ENCODE measurements around the gene SLC6A18. TPM values are rescaled to one million over a fixed set of nuclear protein-coding genes. Genes with fewer than 3 reads are reported as not detected.

The SLC6A18 gene
- polyA plus RNA-seq, 1 of the 3 experiments (the other 2 are of a cell fraction) = not detected

DNA sequence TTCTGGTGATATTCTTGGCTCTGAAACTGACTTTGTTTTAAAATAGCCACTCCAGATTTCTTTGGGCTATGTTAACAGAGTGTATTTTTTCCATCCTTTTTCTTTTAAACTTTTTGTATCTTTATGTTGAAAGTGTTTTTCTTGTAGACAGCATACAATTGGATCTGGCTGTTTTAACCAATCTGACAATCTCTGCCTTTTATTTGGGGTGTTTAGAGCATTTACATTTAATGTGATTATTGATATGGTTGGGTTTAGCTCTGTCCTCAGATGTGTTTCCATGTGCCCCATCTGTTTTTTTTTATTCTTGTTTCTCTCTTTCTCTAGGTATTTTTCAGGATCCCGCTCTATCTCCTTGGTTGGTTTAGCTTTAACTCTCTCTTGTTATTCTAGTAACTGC, 10.7 kb downstream of the SLC6A18 start:
- Histone ChIP-seq H3K4me3 (ENCODE audit: low read depth in 2 of 2, low read length in 1 of 2) (no peak overlapping the region), H3K4me2 (no peak overlapping the region), H3F3A (replicated peaks; ENCODE audit: insufficient read depth) (no peaks in the 10 kb centered on the region), H3K79me2 (ENCODE audit: insufficient read depth) (no peaks in the 10 kb centered on the region), H3K9me2 (no peaks in the 10 kb centered on the region), H3K27me3 (ENCODE audit: insufficient read depth) (peaks cover 8% of the 10 kb centered on the region; the same call in 1 of the 2 replicates), H3K9ac (no peak overlapping the region), H3K36me3 (replicated peaks in 1 of 2; ENCODE audit: control insufficient read depth in 1 of 2, insufficient read depth in 2 of 2, low read length in 1 of 2) (no peaks in the 10 kb centered on the region), H3K4me1 (ENCODE audit: control insufficient read depth in 1 of 2, insufficient read depth in 2 of 2, low read depth in 1 of 2, low read length in 1 of 2) (no peaks in the 10 kb centered on the region), H3K27ac (ENCODE audit: low read depth in 2 of 2, low read length in 1 of 2) (no peak overlapping the region), H3K9me3 (no peaks in the 10 kb centered on the region; the same call in 1 of the 2 replicates), H4K20me1 (ENCODE audit: insufficient read depth) (no peaks in the 10 kb centered on the region), H2AFZ (ENCODE audit: low read depth) (no peak overlapping the region)
- TF ChIP-seq SMC3 (IDR thresholded peaks at IDR 0.05; ENCODE audit: low read depth, low read length) (no peak), JUND (IDR thresholded peaks at IDR 0.05) (no peak), ZBTB33 (IDR thresholded peaks at IDR 0.05; ENCODE audit: borderline replicate concordance, low read depth) (no peak), CHD2 (IDR thresholded peaks at IDR 0.05; ENCODE audit: low read length, partially characterized antibody) (no peak), GATA2 (CRISPR knock-in tag; IDR thresholded peaks at IDR 0.05) (no peak), FOXJ3 (CRISPR knock-in tag; IDR thresholded peaks at IDR 0.05) (no peak), RXRA (IDR thresholded peaks at IDR 0.05; ENCODE audit: borderline replicate concordance, low read depth) (no peak), MEF2A (IDR thresholded peaks at IDR 0.05; ENCODE audit: borderline replicate concordance, low read depth) (no peak), TAF1 (IDR thresholded peaks at IDR 0.05; ENCODE audit: borderline replicate concordance, low read depth, low read length) (no peak), TCF12 (IDR thresholded peaks at IDR 0.05) (no peak), FOSL2 (IDR thresholded peaks at IDR 0.05; ENCODE audit: borderline replicate concordance, low read depth) (no peak), RCOR1 (IDR thresholded peaks at IDR 0.05; ENCODE audit: low read length) (no peak), EP300 (IDR thresholded peaks at IDR 0.05; ENCODE audit: borderline replicate concordance in 1 of 2, low read depth in 1 of 2, low read length in 1 of 2) (no peak), CTCF (IDR thresholded peaks at IDR 0.05) (no peak), YY1 (IDR thresholded peaks at IDR 0.05; ENCODE audit: low read depth) (no peak), USF2 (IDR thresholded peaks at IDR 0.05; ENCODE audit: borderline replicate concordance, low read depth, low read length) (no peak)
- TF ChIP-seq, protein P1, sequence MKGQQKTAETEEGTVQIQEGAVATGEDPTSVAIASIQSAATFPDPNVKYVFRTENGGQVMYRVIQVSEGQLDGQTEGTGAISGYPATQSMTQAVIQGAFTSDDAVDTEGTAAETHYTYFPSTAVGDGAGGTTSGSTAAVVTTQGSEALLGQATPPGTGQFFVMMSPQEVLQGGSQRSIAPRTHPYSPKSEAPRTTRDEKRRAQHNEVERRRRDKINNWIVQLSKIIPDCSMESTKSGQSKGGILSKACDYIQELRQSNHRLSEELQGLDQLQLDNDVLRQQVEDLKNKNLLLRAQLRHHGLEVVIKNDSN (IDR thresholded peaks at IDR 0.05; ENCODE audit: borderline replicate concordance, low read depth) = no peak
- TF ChIP-seq, protein P2, sequence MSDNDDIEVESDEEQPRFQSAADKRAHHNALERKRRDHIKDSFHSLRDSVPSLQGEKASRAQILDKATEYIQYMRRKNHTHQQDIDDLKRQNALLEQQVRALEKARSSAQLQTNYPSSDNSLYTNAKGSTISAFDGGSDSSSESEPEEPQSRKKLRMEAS (IDR thresholded peaks at IDR 0.05; ENCODE audit: low read depth) = no peak
- POLR2A ChIA-PET = no interaction called here
- no peak for DNase-seq
- WGBS (ENCODE audit: low lambda C conversion rate) = 88% methylated on average over 1 of the region's 1 CpG
- CTCF ChIA-PET = interaction anchor here (2.0 kb wide), 1 partner anchor 67 kb away, joined by 7 read pairs; no protein-coding TSS in a partner anchor

All from SK-N-SH (cell line).